RWPE1 (cell line): ENCODE measurements around the gene LAMC1.
A peak's percentile ranks its signal among the peaks of the same experiment; 100 is the strongest.

ENCODE experiments used
- CTCF ChIA-PET: fragments of 350-600 bp; sonication (Branson Sonifier 250); formaldehyde crosslinking; extraction: SDS; loops from one replicate; lab custom pipeline; 2021; lab: Yijun Ruan, JAX
- POLR2A ChIA-PET: fragments of 400-600 bp; formaldehyde crosslinking; extraction: SDS; loops from one replicate; lab custom pipeline; 2020; ENCODE audit warnings: antibody characterized with exemption; ENCODE audit not compliant: low non-redundant PET; lab: Yijun Ruan, JAX
- DNase-seq: peaks from one replicate; pipeline ENCODE4 v3.0.0; 2012; ENCODE audit warnings: low spot score
- H3K27ac ChIP-seq: fragments of 450-650 bp; 2 replicates; pipeline ENCODE4 v1.5.1; 2017
- CTCF ChIP-seq: fragments of 450-650 bp; conservative IDR thresholded peaks from 2 replicates; pipeline ENCODE4 v1.5.1; 2017; ENCODE audit warnings: low read depth, mild to moderate bottlenecking

Gene LAMC1

GRCh38 chr1:183138301-183138700, 115.1 kb downstream of the LAMC1 start:
- no peak for DNase-seq
- peak overlapping the region; percentile 80 for H3K27ac ChIP-seq
- ChIA-PET POLR2A (no interaction called here), CTCF (interaction anchor here (0.7 kb wide), 1 partner anchor 79 kb away, joined by 5 read pairs; no protein-coding TSS in a partner anchor)
- no peak for TF ChIP-seq CTCF

GRCh38 chr1:183139281-183139942, 116.2 kb downstream of the LAMC1 start:
- POLR2A ChIA-PET = no interaction called here
- peak overlapping the region; percentile 80; the same call in 1 of the 2 replicates for H3K27ac ChIP-seq
- no peak for TF ChIP-seq CTCF
- peak; percentile 31 for DNase-seq
- CTCF ChIA-PET = interaction anchor here (0.5 to 0.8 kb wide), 4 partner anchors 142 to 246 kb away, joined by 3 to 6 read pairs (median 3); no protein-coding TSS in a partner anchor

GRCh38 chr1:183140633-183141032, 117.4 kb downstream of the LAMC1 start:
- CTCF ChIA-PET = no interaction called here
- POLR2A ChIA-PET = no interaction called here
- H3K27ac ChIP-seq = no peak overlapping the region

GRCh38 chr1:183142171-183142570, 119.0 kb downstream of the LAMC1 start:
- no peak overlapping the region for H3K27ac ChIP-seq
- ChIA-PET CTCF (interaction anchor here (1.1 kb wide), 1 partner anchor 92 kb away, joined by 3 read pairs; no protein-coding TSS in a partner anchor), POLR2A (no interaction called here)
- no peak for TF ChIP-seq CTCF
- no peak for DNase-seq

More at GRCh38 chr1:183140633-183141032, 117.4 kb downstream of the LAMC1 start:
- no peak for TF ChIP-seq CTCF
- no peak for DNase-seq

- no peak for TF ChIP-seq CTCF
- no peak overlapping the region for H3K27ac ChIP-seq
- CTCF ChIA-PET = no interaction called here
- POLR2A ChIA-PET = no interaction called here
- no peak for DNase-seq
Observed at GRCh38 chr1:183143576-183144315, 120.5 kb downstream of the LAMC1 start.

- no peak for TF ChIP-seq CTCF
- POLR2A ChIA-PET = no interaction called here
- no peak for DNase-seq
- no peak overlapping the region for H3K27ac ChIP-seq
- CTCF ChIA-PET = interaction anchor here (0.6 to 1.5 kb wide), 2 partner anchors 41 to 119 kb away, joined by 3 read pairs; partner anchors contain the start of gene LAMC2
Observed at GRCh38 chr1:183144752-183145151, 121.5 kb downstream of the LAMC1 start.
